ENCODE results near the gene SERPINA4. TPM values are rescaled to one million over a fixed set of nuclear protein-coding genes. Genes with fewer than 3 reads are reported as not detected.

The SERPINA4 gene
- total RNA-seq, 2 donors from 2014 or later, result not detected

GRCh38 chr14:94539181-94539580 is 22.1 kb upstream of the SERPINA4 start:
- no peak for TF ChIP-seq CTCF (conservative IDR thresholded peaks at IDR 0.05)
- no peak overlapping the region for H3K9ac ChIP-seq (ENCODE audit: extremely low read depth, low read length, poor library complexity, severe bottlenecking)
- H3K27me3 ChIP-seq (ENCODE audit: control insufficient read depth, insufficient read depth, low read length, poor library complexity, severe bottlenecking), result peaks cover under 1% of the 10 kb centered on the region
- peaks cover 8% of the 10 kb centered on the region for H3K27me3 Mint-ChIP-seq (ENCODE audit: insufficient read depth)
- H3K36me3 ChIP-seq (ENCODE audit: control insufficient read depth, insufficient read depth, low read length), result no peaks in the 10 kb centered on the region
- H3K4me1 Mint-ChIP-seq, result peaks cover 8% of the 10 kb centered on the region
- no peak overlapping the region for H3K4me3 ChIP-seq (ENCODE audit: low read length)
- H3K27ac Mint-ChIP-seq, result no peak overlapping the region
- no peak overlapping the region for H3K4me3 Mint-ChIP-seq
- no peaks in the 10 kb centered on the region for H3K36me3 Mint-ChIP-seq (ENCODE audit: low read depth)
- WGBS, 2 experiments (ENCODE audit: insufficient coverage in 1 of 2, insufficient read length in 1 of 2), result 84 to 95% methylated on average over 2 to 7 of the region's 7 CpGs
- H3K9me3 ChIP-seq (ENCODE audit: control insufficient read depth, low read length), result no peaks in the 10 kb centered on the region
- H3K27ac ChIP-seq (ENCODE audit: low read depth, low read length), result no peak overlapping the region
- H3K4me1 ChIP-seq (ENCODE audit: control insufficient read depth, insufficient read depth, low read length), result peaks cover 3% of the 10 kb centered on the region
- DNase-seq, result peak; percentile 18
- H3K9me3 Mint-ChIP-seq, result no peaks in the 10 kb centered on the region

GRCh38 chr14:94540031-94540794 is 21.0 kb upstream of the SERPINA4 start:
- H3K4me3 ChIP-seq (ENCODE audit: low read length), result no peak overlapping the region
- H3K9ac ChIP-seq (ENCODE audit: extremely low read depth, low read length, poor library complexity, severe bottlenecking), result no peak overlapping the region
- WGBS, 2 experiments (ENCODE audit: insufficient coverage in 1 of 2, insufficient read length in 1 of 2), result 68 to 81% methylated on average over 4 to 13 of the region's 13 CpGs
- TF ChIP-seq CTCF (conservative IDR thresholded peaks at IDR 0.05), result peak; percentile 29
- peaks cover 8% of the 10 kb centered on the region for H3K4me1 Mint-ChIP-seq
- no peaks in the 10 kb centered on the region for H3K9me3 ChIP-seq (ENCODE audit: control insufficient read depth, low read length)
- no peaks in the 10 kb centered on the region for H3K9me3 Mint-ChIP-seq
- peaks cover 8% of the 10 kb centered on the region for H3K27me3 Mint-ChIP-seq (ENCODE audit: insufficient read depth)
- no peak overlapping the region for H3K4me3 Mint-ChIP-seq
- no peak overlapping the region for H3K27ac ChIP-seq (ENCODE audit: low read depth, low read length)
- H3K36me3 ChIP-seq (ENCODE audit: control insufficient read depth, insufficient read depth, low read length), result no peaks in the 10 kb centered on the region
- H3K4me1 ChIP-seq (ENCODE audit: control insufficient read depth, insufficient read depth, low read length), result peaks cover 3% of the 10 kb centered on the region
- H3K27me3 ChIP-seq (ENCODE audit: control insufficient read depth, insufficient read depth, low read length, poor library complexity, severe bottlenecking), result no peaks in the 10 kb centered on the region
- no peaks in the 10 kb centered on the region for H3K36me3 Mint-ChIP-seq (ENCODE audit: low read depth)
- DNase-seq, result peak; percentile 69
- H3K27ac Mint-ChIP-seq, result peak overlapping the region; percentile 73

- Mint-ChIP-seq H3K36me3 (ENCODE audit: low read depth) (no peaks in the 10 kb centered on the region), H3K9me3 (no peaks in the 10 kb centered on the region), H3K27ac (no peak overlapping the region), H3K27me3 (ENCODE audit: insufficient read depth) (peaks cover 8% of the 10 kb centered on the region), H3K4me1 (peaks cover 8% of the 10 kb centered on the region), H3K4me3 (no peak overlapping the region)
- Histone ChIP-seq H3K27me3 (ENCODE audit: control insufficient read depth, insufficient read depth, low read length, poor library complexity, severe bottlenecking) (no peaks in the 10 kb centered on the region), H3K4me1 (ENCODE audit: control insufficient read depth, insufficient read depth, low read length) (peaks cover 3% of the 10 kb centered on the region), H3K27ac (ENCODE audit: low read depth, low read length) (no peak overlapping the region), H3K9ac (ENCODE audit: extremely low read depth, low read length, poor library complexity, severe bottlenecking) (no peak overlapping the region), H3K36me3 (ENCODE audit: control insufficient read depth, insufficient read depth, low read length) (no peaks in the 10 kb centered on the region), H3K4me3 (ENCODE audit: low read length) (no peak overlapping the region), H3K9me3 (ENCODE audit: control insufficient read depth, low read length) (no peaks in the 10 kb centered on the region)
- DNase-seq, result no peak
- no peak for TF ChIP-seq CTCF (conservative IDR thresholded peaks at IDR 0.05)
- 85 to 93% methylated on average over 9 of the region's 9 CpGs for WGBS, 2 experiments (ENCODE audit: insufficient coverage in 1 of 2, insufficient read length in 1 of 2)
These were observed 19.8 kb upstream of the SERPINA4 start for GRCh38 chr14:94541234-94541975.

All from endodermal cell (in vitro differentiated cells).